Keratinocyte (primary cell): ENCODE results near the gene MED16. TPM values are rescaled to one million over a fixed set of nuclear protein-coding genes. Genes with fewer than 3 reads are reported as not detected.

Experiments used
- DNase-seq: peaks from one replicate; pipeline ENCODE4 v3.0.0-alpha.2; 2011; ENCODE audit warnings: low read depth, missing footprints, low spot score
- FAIRE-seq: peaks from 2 replicates; lab custom pipeline; 2011; peaks lifted over from hg19 to GRCh38; lab: Jason Lieb, UNC
- H2AFZ ChIP-seq: 2 replicates; pipeline ENCODE4 v1.6.0; 2012; ENCODE audit warnings: low read length, control low read depth, inconsistent platforms; ENCODE audit not compliant: control insufficient read depth
- H3K27ac ChIP-seq: 2 replicates; pipeline ENCODE4 v1.5.1; 2011; ENCODE audit warnings: low read length; ENCODE audit not compliant: control insufficient read depth, insufficient read depth
- H3K27me3 ChIP-seq: 3 replicates; pipeline ENCODE4 v1.6.0; 2011; ENCODE audit warnings: low read length; ENCODE audit not compliant: control insufficient read depth, insufficient read depth; ENCODE audit errors: extremely low read depth
- H3K36me3 ChIP-seq, 2 experiments: 2 replicates in 1 of 2; 3 replicates in 1 of 2; pipeline ENCODE4 v1.5.1; 2011; ENCODE audit warnings: low read length in 2 of 2, mild to moderate bottlenecking in 1 of 2; ENCODE audit not compliant: control insufficient read depth in 2 of 2, insufficient read depth in 2 of 2; ENCODE audit errors: extremely low read depth in 1 of 2
- H3K4me1 ChIP-seq: 3 replicates; pipeline ENCODE4 v1.5.1; 2011; ENCODE audit warnings: low read length; ENCODE audit not compliant: control insufficient read depth, insufficient read depth; ENCODE audit errors: extremely low read depth
- H3K4me2 ChIP-seq: 3 replicates; pipeline ENCODE4 v1.6.0; 2011; ENCODE audit warnings: low read depth, low read length; ENCODE audit not compliant: control insufficient read depth, insufficient read depth; ENCODE audit errors: extremely low read depth
- H3K4me3 ChIP-seq, 3 experiments: fragments of 200-600 bp in 1 of 3; sonication (generic) in 1 of 3; 2 replicates in 2 of 3; 3 replicates in 1 of 3; pipeline ENCODE4 v1.5.1; 2011 to 2016; ENCODE audit warnings: low read length in 3 of 3, mild to moderate bottlenecking in 3 of 3, control low read depth in 2 of 3, inconsistent platforms in 1 of 3, low read depth in 1 of 3, mixed read lengths in 1 of 3, mixed run types in 1 of 3, moderate library complexity in 1 of 3; ENCODE audit not compliant: control insufficient read depth in 2 of 3, insufficient read depth in 2 of 3; ENCODE audit errors: extremely low read depth in 1 of 3
- H3K79me2 ChIP-seq: 2 replicates; pipeline ENCODE4 v1.6.0; 2012; ENCODE audit warnings: low read length; ENCODE audit not compliant: control insufficient read depth, insufficient read depth
- H3K9ac ChIP-seq: 3 replicates; pipeline ENCODE4 v1.6.0; 2011; ENCODE audit warnings: low read length; ENCODE audit not compliant: control insufficient read depth, insufficient read depth; ENCODE audit errors: extremely low read depth
- H3K9me1 ChIP-seq: 3 replicates; pipeline ENCODE4 v1.6.0; 2011; ENCODE audit warnings: low read length; ENCODE audit not compliant: control insufficient read depth, insufficient read depth; ENCODE audit errors: extremely low read depth
- H3K9me3 ChIP-seq: 2 replicates; pipeline ENCODE4 v1.5.1; 2012; ENCODE audit warnings: low read depth, low read length; ENCODE audit not compliant: control insufficient read depth
- H4K20me1 ChIP-seq: 3 replicates; pipeline ENCODE4 v1.6.0; 2011; ENCODE audit warnings: low read length; ENCODE audit not compliant: control insufficient read depth, insufficient read depth; ENCODE audit errors: extremely low read depth
- EZH2 ChIP-seq: IDR thresholded peaks from one replicate; pipeline ENCODE4 v1.6.1; 2012; ENCODE audit warnings: inconsistent platforms, mild to moderate bottlenecking, low read length, moderate library complexity
- dilution Hi-C: fragments of 300-500 bp; cut with MboI; formaldehyde crosslinking; loops from one replicate; pipeline ENCODE4 v1.7.0; 2020; ENCODE audit warnings: low sequenced_read_pairs; ENCODE audit not compliant: extremely low pct_ligation_motif_present
- polyA plus RNA-seq, 5 experiments: library from polyadenylated mRNA; depleted of rRNA in 3 of 5; stranded (reverse) in 3 of 5; stranded (forward) in 1 of 5; unstranded in 1 of 5; fragments of >200 nt; gene quantifications; 1 replicate in 1 of 5; 2 replicates in 3 of 5; 3 replicates in 1 of 5; pipeline versions ENCODE4 v1.2.1 to v1.2.3, GENCODE V29; 2011 to 2012; ENCODE audit warnings: missing spikeins in 2 of 5, low read depth in 1 of 5, low replicate concordance in 1 of 5
- TF ChIP-seq, protein P1 (sequence below), 3 experiments: IDR thresholded peaks in 1 of 3; conservative IDR thresholded peaks in 1 of 3; optimal IDR thresholded peaks in 1 of 3; 2 replicates in 2 of 3; 3 replicates in 1 of 3; pipeline versions ENCODE3 to v1.5.1; 2011; ENCODE audit warnings: low read length in 3 of 3, mild to moderate bottlenecking in 3 of 3, moderate library complexity in 2 of 3, control low read depth in 1 of 3, inconsistent platforms in 1 of 3; ENCODE audit not compliant: insufficient read depth in 2 of 3; ENCODE audit errors: extremely low read depth in 1 of 3

Gene MED16
- polyA plus RNA-seq, 1 donor (not counting 4 experiments of a cell fraction or from before 2014, with no cell fraction given) = 9.7 TPM

- no peak overlapping the region for H3K4me2 ChIP-seq
- peaks cover 0 to 4% of the 10 kb centered on the region in 2 experiments for H3K36me3 ChIP-seq
- H3K9me3 ChIP-seq = no peaks in the 10 kb centered on the region
- FAIRE-seq = no peak
- H3K27me3 ChIP-seq = no peaks in the 10 kb centered on the region
- H2AFZ ChIP-seq = no peak overlapping the region
- no peak overlapping the region for H3K4me3 ChIP-seq
- H3K9me1 ChIP-seq = no peaks in the 10 kb centered on the region
- H3K27ac ChIP-seq = no peak overlapping the region
- DNase-seq = no peak
- no peak overlapping the region for H3K9ac ChIP-seq
- dilution Hi-C loops = no loop called here
- H3K79me2 ChIP-seq = no peaks in the 10 kb centered on the region
- peaks cover 5% of the 10 kb centered on the region for H3K4me1 ChIP-seq
- H4K20me1 ChIP-seq = no peaks in the 10 kb centered on the region
- TF ChIP-seq, protein P1, sequence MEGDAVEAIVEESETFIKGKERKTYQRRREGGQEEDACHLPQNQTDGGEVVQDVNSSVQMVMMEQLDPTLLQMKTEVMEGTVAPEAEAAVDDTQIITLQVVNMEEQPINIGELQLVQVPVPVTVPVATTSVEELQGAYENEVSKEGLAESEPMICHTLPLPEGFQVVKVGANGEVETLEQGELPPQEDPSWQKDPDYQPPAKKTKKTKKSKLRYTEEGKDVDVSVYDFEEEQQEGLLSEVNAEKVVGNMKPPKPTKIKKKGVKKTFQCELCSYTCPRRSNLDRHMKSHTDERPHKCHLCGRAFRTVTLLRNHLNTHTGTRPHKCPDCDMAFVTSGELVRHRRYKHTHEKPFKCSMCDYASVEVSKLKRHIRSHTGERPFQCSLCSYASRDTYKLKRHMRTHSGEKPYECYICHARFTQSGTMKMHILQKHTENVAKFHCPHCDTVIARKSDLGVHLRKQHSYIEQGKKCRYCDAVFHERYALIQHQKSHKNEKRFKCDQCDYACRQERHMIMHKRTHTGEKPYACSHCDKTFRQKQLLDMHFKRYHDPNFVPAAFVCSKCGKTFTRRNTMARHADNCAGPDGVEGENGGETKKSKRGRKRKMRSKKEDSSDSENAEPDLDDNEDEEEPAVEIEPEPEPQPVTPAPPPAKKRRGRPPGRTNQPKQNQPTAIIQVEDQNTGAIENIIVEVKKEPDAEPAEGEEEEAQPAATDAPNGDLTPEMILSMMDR (optimal IDR thresholded peaks at IDR 0.05 in 1 of 3, IDR thresholded peaks at IDR 0.05 in 1 of 3, conservative IDR thresholded peaks at IDR 0.05 in 1 of 3; ENCODE audit: extremely low read depth in 1 of 3, insufficient read depth in 2 of 3, low read length in 3 of 3) = no peak
- TF ChIP-seq EZH2 = no peak
These were observed 35.6 kb upstream of the MED16 start for GRCh38 chr19:928471-929202.

DNA sequence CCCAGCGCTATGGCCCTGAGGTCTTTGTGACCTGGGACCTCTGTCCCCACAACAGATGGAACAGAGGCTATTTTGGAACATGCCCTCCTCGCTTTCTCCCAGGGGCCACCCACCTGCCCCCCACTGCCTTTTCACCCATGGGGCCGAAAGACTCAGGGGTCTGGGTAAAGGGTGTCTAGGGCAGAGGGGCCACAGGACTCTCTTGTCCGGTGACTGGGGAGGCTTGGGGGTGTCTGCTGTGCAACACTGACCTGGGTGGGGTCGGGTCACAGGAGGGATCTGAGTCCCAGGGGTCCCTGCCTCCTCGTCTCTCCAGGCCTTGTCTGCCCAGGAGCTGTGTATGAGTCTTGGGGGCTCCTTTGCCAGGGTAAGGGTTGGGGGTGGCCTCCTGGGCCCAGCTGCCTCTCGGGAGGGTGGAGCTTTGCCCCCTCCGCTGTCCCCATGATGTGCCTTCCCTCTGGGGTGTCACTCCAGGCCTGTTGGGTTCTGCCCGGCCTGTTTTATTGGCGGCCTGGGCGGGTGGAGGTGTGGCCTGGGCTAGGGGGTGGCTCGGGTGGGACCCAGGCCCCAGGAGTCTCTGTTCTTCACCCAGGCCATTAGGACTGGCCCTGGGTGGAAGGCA, 34.9 kb upstream of the MED16 start:
- Histone ChIP-seq H3K27ac (no peak overlapping the region), H3K4me3 (no peak overlapping the region), H3K36me3 (peaks cover 0 to 4% of the 10 kb centered on the region in 2 experiments), H4K20me1 (no peaks in the 10 kb centered on the region), H3K79me2 (no peaks in the 10 kb centered on the region), H3K4me1 (peaks cover 5% of the 10 kb centered on the region), H3K9me1 (no peaks in the 10 kb centered on the region), H3K9me3 (no peaks in the 10 kb centered on the region), H3K4me2 (no peak overlapping the region), H3K27me3 (no peaks in the 10 kb centered on the region), H2AFZ (no peak overlapping the region), H3K9ac (no peak overlapping the region)
- TF ChIP-seq EZH2 = no peak
- TF ChIP-seq, protein P1 (optimal IDR thresholded peaks at IDR 0.05 in 1 of 3, IDR thresholded peaks at IDR 0.05 in 1 of 3, conservative IDR thresholded peaks at IDR 0.05 in 1 of 3; ENCODE audit: extremely low read depth in 1 of 3, insufficient read depth in 2 of 3, low read length in 3 of 3) = no peak
- FAIRE-seq (no peak), DNase-seq (no peak)
- dilution Hi-C loops = no loop called here
